Cardiac muscle cell (in vitro differentiated cells and primary cell): Measurements from ENCODE around the gene KNSTRN. TPM values are rescaled to one million over a fixed set of nuclear protein-coding genes. Genes with fewer than 3 reads are reported as not detected.

Experiments
- DNase-seq, 2 donors: peaks; one replicate each; pipeline versions ENCODE4 v3.0.0 to v3.0.0-alpha.2; 2010 to 2017; ENCODE audit warnings: low read depth in 1 of 2, low spot score in 1 of 2
- H3K27ac ChIP-seq: fragments of 200-600 bp; sonication (generic); 2 replicates; pipeline ENCODE4 v1.5.1; 2016
- H3K27me3 ChIP-seq: fragments of 200-600 bp; sonication (generic); 2 replicates; pipeline ENCODE4 v1.6.0; 2016; ENCODE audit warnings: control low read depth
- H3K36me3 ChIP-seq: fragments of 200-600 bp; sonication (generic); 2 replicates; pipeline ENCODE4 v1.5.1; 2016; ENCODE audit warnings: control low read depth
- H3K4me1 ChIP-seq: fragments of 200-600 bp; sonication (generic); 2 replicates; pipeline ENCODE4 v1.8.1; 2017; ENCODE audit warnings: low read depth, mild to moderate bottlenecking, mixed run types
- H3K4me3 ChIP-seq: fragments of 200-600 bp; sonication (generic); 2 replicates; pipeline ENCODE4 v1.5.1; 2016; ENCODE audit warnings: mild to moderate bottlenecking
- H3K9me3 ChIP-seq: fragments of 200-600 bp; sonication (generic); 2 replicates; pipeline ENCODE4 v1.5.1; 2017; ENCODE audit warnings: low read depth, mild to moderate bottlenecking, control low read depth
- CTCF ChIP-seq: IDR thresholded peaks from 2 replicates; pipeline ENCODE4 v1.5.1; 2012; ENCODE audit warnings: low read depth, mild to moderate bottlenecking, low read length
- polyA plus RNA-seq: library from polyadenylated mRNA; unstranded; fragments of >200 nt; fragmentation: Nextera tagmentation; extraction: Ambion mirVana; gene quantifications from 2 replicates; pipeline ENCODE4 v1.2.1, GENCODE V29; 2016
- total RNA-seq: library from RNA; depleted of rRNA; stranded (reverse); fragments of >200 nt; gene quantifications from 2 replicates; pipeline ENCODE4 v1.2.3, GENCODE V29; 2016

KNSTRN gene
- total and polyA plus RNA-seq, 2 experiments from 2014 or later, result 23.0 to 84.3 TPM

- no peak for TF ChIP-seq CTCF
- DNase-seq, result peak in 1 of 2 donors; percentile 74
- no peaks in the 10 kb centered on the region for H3K27me3 ChIP-seq
- no peaks in the 10 kb centered on the region for H3K9me3 ChIP-seq
- no peak overlapping the region for H3K4me3 ChIP-seq
- no peaks in the 10 kb centered on the region for H3K4me1 ChIP-seq
- no peak overlapping the region for H3K27ac ChIP-seq
- peaks cover 49% of the 10 kb centered on the region for H3K36me3 ChIP-seq
These were observed 6.7 kb downstream of the KNSTRN start for GRCh38 chr15:40388941-40389823.

GRCh38 chr15:40389824-40390595 lies 7.5 kb downstream of the KNSTRN start:
- DNase-seq, result no peak
- Histone ChIP-seq H3K9me3 (no peaks in the 10 kb centered on the region), H3K4me3 (no peak overlapping the region), H3K36me3 (peaks cover 49% of the 10 kb centered on the region), H3K4me1 (no peaks in the 10 kb centered on the region), H3K27ac (no peak overlapping the region), H3K27me3 (no peaks in the 10 kb centered on the region)
- TF ChIP-seq CTCF, result no peak

- H3K36me3 ChIP-seq, result peaks cover 35% of the 10 kb centered on the region
- DNase-seq, result no peak
- no peak for TF ChIP-seq CTCF
- H3K9me3 ChIP-seq, result no peaks in the 10 kb centered on the region
- H3K4me1 ChIP-seq, result no peaks in the 10 kb centered on the region
- no peak overlapping the region for H3K27ac ChIP-seq
- no peaks in the 10 kb centered on the region for H3K27me3 ChIP-seq
- H3K4me3 ChIP-seq, result no peak overlapping the region
These were observed 10.7 kb downstream of the KNSTRN start for GRCh38 chr15:40392986-40393948.

GRCh38 chr15:40397688-40398412 lies 15.3 kb downstream of the KNSTRN start:
- TF ChIP-seq CTCF, result no peak
- DNase-seq, result no peak

More at GRCh38 chr15:40397688-40398412, 15.3 kb downstream of the KNSTRN start:
- H3K4me3 ChIP-seq, result no peak overlapping the region
- peaks cover 4% of the 10 kb centered on the region for H3K36me3 ChIP-seq
- no peaks in the 10 kb centered on the region for H3K4me1 ChIP-seq
- no peaks in the 10 kb centered on the region for H3K27me3 ChIP-seq
- H3K9me3 ChIP-seq, result no peaks in the 10 kb centered on the region
- H3K27ac ChIP-seq, result no peak overlapping the region
